SK-N-MC (cell line): Measurements from ENCODE around the gene CXCL8.

Source experiments
- EZH2 ChIP-seq: fragments of 200-600 bp; sonication (generic); IDR thresholded peaks from one replicate; pipeline ENCODE4 v1.6.1; 2017; ENCODE audit warnings: antibody characterized with exemption
- POLR2AphosphoS5 ChIP-seq: IDR thresholded peaks from 2 replicates; pipeline ENCODE4 v1.6.1; 2012; ENCODE audit warnings: mild to moderate bottlenecking, low read depth, low read length, borderline replicate concordance

- no peak for TF ChIP-seq EZH2
- no peak for TF ChIP-seq POLR2AphosphoS5
These were observed 37.0 kb upstream of the CXCL8 start for GRCh38 chr4:73703320-73703719.
